ENCODE measurements around the gene LRRC9. TPM values are rescaled to one million over a fixed set of nuclear protein-coding genes. Genes with fewer than 3 reads are reported as not detected.

Gene LRRC9
- total RNA-seq, 6 experiments from 2014 or later, result not detected

DNA sequence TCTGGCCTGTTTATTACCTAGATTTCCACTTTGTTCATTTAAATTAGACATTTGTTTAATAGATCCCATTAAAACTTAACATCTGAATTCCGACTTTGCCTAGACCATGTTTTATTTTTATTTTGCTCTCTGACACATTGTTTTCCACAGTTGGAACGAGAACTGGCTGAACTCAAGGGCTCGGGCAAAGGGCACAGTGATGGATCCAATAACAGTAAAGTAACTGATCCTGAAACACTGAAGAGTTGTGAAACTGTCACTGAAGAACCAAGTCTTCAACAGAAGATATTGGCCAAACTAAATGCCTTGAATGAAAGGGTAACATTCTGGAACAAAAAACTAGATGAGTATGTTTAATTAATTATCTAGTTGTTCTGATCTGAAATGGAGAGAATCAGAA is 39.7 kb downstream of the LRRC9 start:
- H3K4me1 Mint-ChIP-seq (ENCODE audit: low read depth), result peaks cover 5% of the 10 kb centered on the region; the same call in 1 of the 2 replicates

DNA sequence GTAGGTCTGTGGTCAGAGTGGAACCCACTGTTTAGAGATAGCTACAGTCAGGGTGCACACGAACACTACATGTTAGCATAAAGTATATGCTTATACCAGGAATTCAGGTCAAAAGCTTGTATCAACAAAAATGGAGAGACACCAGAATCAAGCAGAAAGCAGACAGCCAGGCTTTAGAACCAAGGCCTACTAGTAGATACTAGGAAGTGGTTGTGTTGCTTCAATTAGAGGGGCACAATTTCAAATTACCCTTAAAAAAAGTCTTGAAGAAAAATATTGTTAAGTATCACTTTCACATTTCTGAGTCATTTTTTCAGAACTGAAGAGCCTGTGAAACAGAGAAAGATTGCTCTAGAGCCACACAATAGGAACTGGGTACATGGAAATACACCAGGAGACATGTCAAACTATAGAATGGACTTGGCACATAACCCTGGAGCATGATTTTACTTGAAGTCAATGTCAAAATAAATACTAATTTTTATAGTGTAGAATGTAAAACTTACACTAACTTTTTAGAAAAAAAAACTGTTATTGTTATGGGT is 41.6 kb downstream of the LRRC9 start:
- TF ChIP-seq, protein P1, sequence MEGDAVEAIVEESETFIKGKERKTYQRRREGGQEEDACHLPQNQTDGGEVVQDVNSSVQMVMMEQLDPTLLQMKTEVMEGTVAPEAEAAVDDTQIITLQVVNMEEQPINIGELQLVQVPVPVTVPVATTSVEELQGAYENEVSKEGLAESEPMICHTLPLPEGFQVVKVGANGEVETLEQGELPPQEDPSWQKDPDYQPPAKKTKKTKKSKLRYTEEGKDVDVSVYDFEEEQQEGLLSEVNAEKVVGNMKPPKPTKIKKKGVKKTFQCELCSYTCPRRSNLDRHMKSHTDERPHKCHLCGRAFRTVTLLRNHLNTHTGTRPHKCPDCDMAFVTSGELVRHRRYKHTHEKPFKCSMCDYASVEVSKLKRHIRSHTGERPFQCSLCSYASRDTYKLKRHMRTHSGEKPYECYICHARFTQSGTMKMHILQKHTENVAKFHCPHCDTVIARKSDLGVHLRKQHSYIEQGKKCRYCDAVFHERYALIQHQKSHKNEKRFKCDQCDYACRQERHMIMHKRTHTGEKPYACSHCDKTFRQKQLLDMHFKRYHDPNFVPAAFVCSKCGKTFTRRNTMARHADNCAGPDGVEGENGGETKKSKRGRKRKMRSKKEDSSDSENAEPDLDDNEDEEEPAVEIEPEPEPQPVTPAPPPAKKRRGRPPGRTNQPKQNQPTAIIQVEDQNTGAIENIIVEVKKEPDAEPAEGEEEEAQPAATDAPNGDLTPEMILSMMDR (IDR thresholded peaks at IDR 0.05), result no peak
- H3K4me3 Mint-ChIP-seq, result no peak overlapping the region
- no peaks in the 10 kb centered on the region for H3K9me3 Mint-ChIP-seq
- DNase-seq, result no peak
- no peaks in the 10 kb centered on the region for H3K36me3 Mint-ChIP-seq (ENCODE audit: low read depth)
- peaks cover 21% of the 10 kb centered on the region for H3K4me1 Mint-ChIP-seq (ENCODE audit: low read depth)
- no peak overlapping the region for H3K27ac Mint-ChIP-seq
- peaks cover 4% of the 10 kb centered on the region for H3K27me3 Mint-ChIP-seq (ENCODE audit: insufficient read depth)

More for the DNA sequence above, 39.7 kb downstream of the LRRC9 start:
- H3K9me3 Mint-ChIP-seq, result no peaks in the 10 kb centered on the region
- no peaks in the 10 kb centered on the region for H3K36me3 Mint-ChIP-seq (ENCODE audit: low read depth)
- H3K27ac Mint-ChIP-seq, result no peak overlapping the region
- no peak overlapping the region for H3K4me3 Mint-ChIP-seq
- TF ChIP-seq, protein P1 (IDR thresholded peaks at IDR 0.05), result no peak
- H3K27me3 Mint-ChIP-seq (ENCODE audit: insufficient read depth), result no peaks in the 10 kb centered on the region; the same call in 1 of the 2 replicates
- DNase-seq, result no peak

DNA sequence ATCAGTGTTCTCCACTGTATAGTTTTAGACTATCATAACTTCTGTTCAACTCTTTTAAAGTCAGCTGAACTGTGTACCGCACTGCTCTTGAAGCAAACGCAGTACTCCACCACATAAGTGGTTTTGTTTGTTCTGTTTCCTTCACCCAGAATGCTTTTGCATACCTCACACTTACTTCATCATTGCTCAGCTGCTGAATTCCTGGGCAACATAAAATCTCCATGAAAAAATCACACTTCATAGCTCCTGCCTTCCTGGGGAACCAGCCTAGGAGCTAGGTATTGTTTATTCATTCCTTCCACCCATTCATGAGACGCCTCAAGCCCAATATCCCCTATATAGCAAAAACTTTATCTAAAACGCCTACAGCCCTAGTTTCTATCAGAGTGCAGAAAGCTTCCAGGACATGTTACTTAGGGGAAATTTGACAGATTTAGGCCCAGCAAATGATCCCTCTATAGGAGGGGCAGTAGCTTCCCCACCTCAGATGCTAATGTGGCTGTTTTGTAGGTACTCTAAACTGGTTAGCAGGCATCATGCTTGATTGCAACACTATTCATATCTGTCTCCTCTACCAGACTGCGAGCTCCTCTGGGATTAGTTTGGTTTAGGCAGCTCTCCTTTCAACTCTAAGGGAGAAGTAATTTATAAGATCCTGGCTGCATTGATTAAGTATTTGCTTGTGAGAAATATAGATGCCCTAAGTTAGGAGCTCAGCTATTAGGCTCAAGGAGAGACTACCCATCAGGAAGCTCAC is 44.5 kb downstream of the LRRC9 start:
- TF ChIP-seq, protein P1 (IDR thresholded peaks at IDR 0.05), result no peak
- Mint-ChIP-seq H3K36me3 (ENCODE audit: low read depth) (no peaks in the 10 kb centered on the region), H3K27ac (no peak overlapping the region), H3K4me3 (peak overlapping the region; percentile 85; the same call in 1 of the 2 replicates), H3K4me1 (ENCODE audit: low read depth) (peaks cover 26% of the 10 kb centered on the region), H3K9me3 (no peaks in the 10 kb centered on the region), H3K27me3 (ENCODE audit: insufficient read depth) (peaks cover 8% of the 10 kb centered on the region)
- no peak for DNase-seq

DNA sequence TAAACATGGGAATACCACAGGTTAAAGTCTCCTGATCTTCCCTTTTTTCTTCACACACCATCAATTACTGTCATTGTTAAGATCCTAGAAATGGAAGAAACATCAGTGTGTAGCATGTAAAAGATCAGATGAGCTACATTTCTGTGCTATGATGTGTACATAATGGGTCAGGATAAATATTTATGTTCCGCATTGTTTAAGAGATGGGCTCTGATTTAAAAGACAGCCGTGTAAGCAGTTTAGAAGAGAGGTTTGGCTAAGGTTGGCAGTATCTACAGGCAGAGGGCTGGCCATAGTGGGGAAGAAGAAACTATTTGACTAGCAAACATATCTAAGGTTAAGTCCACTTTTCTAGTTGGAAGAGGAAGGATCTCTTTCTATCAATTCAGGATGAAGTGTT is 49.4 kb downstream of the LRRC9 start:
- DNase-seq, result no peak
- peaks cover 25% of the 10 kb centered on the region for H3K4me1 Mint-ChIP-seq (ENCODE audit: low read depth)
- H3K4me3 Mint-ChIP-seq, result no peak overlapping the region
- peaks cover 8% of the 10 kb centered on the region for H3K27me3 Mint-ChIP-seq (ENCODE audit: insufficient read depth)
- no peaks in the 10 kb centered on the region for H3K9me3 Mint-ChIP-seq
- TF ChIP-seq, protein P1 (IDR thresholded peaks at IDR 0.05), result no peak
- no peak overlapping the region for H3K27ac Mint-ChIP-seq
- H3K36me3 Mint-ChIP-seq (ENCODE audit: low read depth), result no peaks in the 10 kb centered on the region

DNA sequence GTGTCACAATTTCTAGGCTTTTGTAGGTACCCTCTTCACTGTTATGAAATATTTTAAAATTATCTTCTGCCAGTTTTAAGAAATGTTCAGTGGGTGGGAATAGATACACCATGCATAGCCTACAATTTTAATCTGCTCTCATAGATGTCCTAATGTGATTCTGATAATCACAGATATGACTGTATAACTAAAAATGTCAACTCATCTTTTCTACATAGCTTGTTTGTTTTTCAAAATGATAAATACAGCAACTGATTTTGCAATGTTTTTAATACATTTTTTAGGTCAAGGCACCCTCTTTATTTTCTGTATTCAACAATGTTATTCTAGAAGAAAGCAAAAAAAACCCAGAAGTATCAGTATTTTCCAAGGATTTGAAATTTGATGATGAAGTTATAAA is 61.6 kb downstream of the LRRC9 start:
- DNase-seq, result no peak
- Mint-ChIP-seq H3K27ac (no peak overlapping the region), H3K4me1 (ENCODE audit: low read depth) (no peaks in the 10 kb centered on the region), H3K9me3 (no peaks in the 10 kb centered on the region), H3K4me3 (no peak overlapping the region), H3K27me3 (ENCODE audit: insufficient read depth) (no peaks in the 10 kb centered on the region; the same call in none of the 2 replicates), H3K36me3 (ENCODE audit: low read depth) (no peaks in the 10 kb centered on the region)
- TF ChIP-seq, protein P1 (IDR thresholded peaks at IDR 0.05), result no peak

All from HFFc6 (cell line).